Liver (tissue), 9 donors: ENCODE data around the gene EVI5. TPM values are rescaled to one million over a fixed set of nuclear protein-coding genes. Genes with fewer than 3 reads are reported as not detected.
"Not testable (repeated sequence)": the region's sequence is repeated elsewhere in the genome, so short reads cannot be mapped to it uniquely, and the experiment has no call there.

Experiments used
- DNase-seq: peaks from one replicate; pipeline ENCODE4 v3.0.0-alpha.2; 2017; ENCODE audit warnings: low spot score
- H3K27ac ChIP-seq, 2 donors: one replicate each; pipeline ENCODE4 v1.7.0; 2013; ENCODE audit warnings: inconsistent platforms in 2 of 2, low read length in 2 of 2, control low read depth in 1 of 2, low read depth in 1 of 2, mild to moderate bottlenecking in 1 of 2
- H3K27me3 ChIP-seq, 4 donors: one replicate each; pipeline versions ENCODE4 v1.6.1 to v1.7.0; 2013; ENCODE audit warnings: low read length in 3 of 4, inconsistent platforms in 1 of 4, mild to moderate bottlenecking in 1 of 4, moderate library complexity in 1 of 4; ENCODE audit not compliant: control insufficient read depth in 4 of 4, insufficient read depth in 4 of 4
- H3K36me3 ChIP-seq, 4 donors: one replicate each; pipeline versions ENCODE4 v1.6.1 to v1.7.0; 2013; ENCODE audit warnings: low read length in 3 of 4, mild to moderate bottlenecking in 3 of 4, low read depth in 1 of 4, moderate library complexity in 1 of 4; ENCODE audit not compliant: control insufficient read depth in 4 of 4, insufficient read depth in 3 of 4
- H3K4me1 ChIP-seq, 4 donors: one replicate each; pipeline versions ENCODE4 v1.6.1 to v1.7.0; 2013; ENCODE audit warnings: low read length in 3 of 4, mild to moderate bottlenecking in 3 of 4, moderate library complexity in 1 of 4; ENCODE audit not compliant: control insufficient read depth in 4 of 4, insufficient read depth in 4 of 4
- H3K4me3 ChIP-seq, 3 donors: one replicate each; pipeline versions ENCODE4 v1.6.1 to v1.7.0; 2013; ENCODE audit warnings: low read length in 3 of 3, control low read depth in 1 of 3, low read depth in 1 of 3, mild to moderate bottlenecking in 1 of 3
- H3K9ac ChIP-seq, 2 donors: one replicate each; pipeline ENCODE4 v1.7.0; 2013; ENCODE audit warnings: low read length in 2 of 2, mild to moderate bottlenecking in 2 of 2, moderate library complexity in 2 of 2, control low read depth in 1 of 2, low read depth in 1 of 2
- H3K9me3 ChIP-seq, 4 donors: one replicate each; pipeline versions ENCODE4 v1.6.1 to v1.7.0; 2013; ENCODE audit warnings: low read length in 3 of 4; ENCODE audit not compliant: control insufficient read depth in 4 of 4
- EGR1 ChIP-seq, 2 donors: IDR thresholded peaks; 2 replicates each; pipeline ENCODE4 v1.6.1; 2016 to 2018; ENCODE audit warnings: antibody characterized with exemption in 2 of 2, low read depth in 2 of 2
- FOXA2 ChIP-seq: IDR thresholded peaks from 2 replicates; pipeline ENCODE4 v1.6.1; 2016; ENCODE audit warnings: antibody characterized with exemption
- HNF4A ChIP-seq, 2 donors: conservative IDR thresholded peaks; 2 replicates each; pipeline ENCODE4 v1.6.1; 2016; ENCODE audit warnings: antibody characterized with exemption in 2 of 2, mild to moderate bottlenecking in 2 of 2
- MAX ChIP-seq: IDR thresholded peaks from 2 replicates; pipeline ENCODE4 v1.6.1; 2016; ENCODE audit warnings: antibody characterized with exemption
- NR2F2 ChIP-seq: IDR thresholded peaks from 2 replicates; pipeline ENCODE4 v1.6.1; 2016; ENCODE audit warnings: antibody characterized with exemption
- RAD21 ChIP-seq, 2 donors: IDR thresholded peaks; 2 replicates each; pipeline ENCODE4 v1.6.1; 2016; ENCODE audit warnings: antibody characterized with exemption in 2 of 2, mild to moderate bottlenecking in 2 of 2
- REST ChIP-seq: IDR thresholded peaks from 2 replicates; pipeline ENCODE4 v1.6.1; 2016; ENCODE audit warnings: antibody characterized with exemption, mild to moderate bottlenecking
- RXRA ChIP-seq, 2 donors: IDR thresholded peaks; 2 replicates each; pipeline ENCODE4 v1.6.1; 2017 to 2018; ENCODE audit warnings: antibody characterized with exemption in 2 of 2, mild to moderate bottlenecking in 1 of 2
- TAF1 ChIP-seq: conservative IDR thresholded peaks from 2 replicates; pipeline ENCODE4 v1.6.1; 2016; ENCODE audit warnings: antibody characterized with exemption, mild to moderate bottlenecking
- ZBTB33 ChIP-seq: IDR thresholded peaks from 2 replicates; pipeline ENCODE4 v1.6.1; 2016; ENCODE audit warnings: antibody characterized with exemption
- WGBS: extraction: QIAGEN DNeasy Blood & Tissue Kit; methylation state at CpG from one replicate; pipeline ENCODE4 v1.1.7; 2013; 5-methylcytosine and 5-hydroxymethylcytosine counted together
- polyA plus RNA-seq, 2 donors: library from polyadenylated mRNA; stranded (reverse) in 1 of 2; unstranded in 1 of 2; fragments of 200-250 nt in 1 of 2; fragments of >200 nt in 1 of 2; fragmentation: Nextera tagmentation in 1 of 2; extraction: Ambion mirVana in 1 of 2; gene quantifications; one replicate each; pipeline versions ENCODE4 v1.2.1 to v1.2.3, GENCODE V29; 2013 to 2015
- total RNA-seq, 2 donors: library from RNA; depleted of rRNA; stranded (reverse); fragments of >200 nt; gene quantifications; one replicate each; pipeline ENCODE4 v1.2.3, GENCODE V29; 2014
- donor health status: healthy.
- donor health status: healthy.
- donor health status: healthy.
- donor health status: healthy.
- donor health status: healthy.

EVI5 gene
- total and polyA plus RNA-seq, 4 donors: 4.0 to 35.9 (median 19.1) TPM

GRCh38 chr1:92585831-92586230 lies 199.1 kb downstream of the EVI5 start:
- TF ChIP-seq FOXA2: no peak
- no peak for TF ChIP-seq MAX
- no peaks in the 10 kb centered on the region for H3K4me1 ChIP-seq
- H3K27ac ChIP-seq: no peak overlapping the region
- H3K4me3 ChIP-seq: no peak overlapping the region
- DNase-seq: no peak
- no peaks in the 10 kb centered on the region for H3K27me3 ChIP-seq
- peaks cover 0 to 5% (median 2%) of the 10 kb centered on the region in 4 donors for H3K36me3 ChIP-seq
- no peaks in the 10 kb centered on the region for H3K9me3 ChIP-seq
- H3K9ac ChIP-seq: no peak overlapping the region

- H3K4me1 ChIP-seq, H3K9me3 ChIP-seq, H3K27me3 ChIP-seq, H3K9ac ChIP-seq, H3K36me3 ChIP-seq, H3K27ac ChIP-seq, H3K4me3 ChIP-seq, DNase-seq: not testable (repeated sequence)
- WGBS: 92% methylated on average over 5 of the region's 5 CpGs
Observed at GRCh38 chr1:92584810-92585209, 200.1 kb downstream of the EVI5 start.

- Histone ChIP-seq H3K4me1 (no peaks in the 10 kb centered on the region), H3K27me3 (no peaks in the 10 kb centered on the region), H3K4me3 (no peak overlapping the region), H3K27ac (no peak overlapping the region), H3K9me3 (no peaks in the 10 kb centered on the region), H3K36me3 (peaks cover 0 to 5% (median 2%) of the 10 kb centered on the region in 4 donors), H3K9ac (no peak overlapping the region)
- no peak for TF ChIP-seq RXRA (IDR thresholded peaks at IDR 0.05)
- no peak for TF ChIP-seq EGR1 (IDR thresholded peaks at IDR 0.05; ENCODE audit: low read depth in 2 of 2)
- TF ChIP-seq REST: no peak
- no peak for TF ChIP-seq FOXA2
- no peak for TF ChIP-seq NR2F2
- 83% methylated on average over 7 of the region's 7 CpGs for WGBS
- no peak for DNase-seq
Observed at GRCh38 chr1:92583821-92584760, 200.8 kb downstream of the EVI5 start.

- Histone ChIP-seq H3K9ac (no peak overlapping the region), H3K9me3 (no peaks in the 10 kb centered on the region), H3K27me3 (no peaks in the 10 kb centered on the region), H3K4me1 (no peaks in the 10 kb centered on the region), H3K27ac (no peak overlapping the region), H3K4me3 (no peak overlapping the region), H3K36me3 (peaks cover 0 to 6% (median 3%) of the 10 kb centered on the region in 4 donors)
- 83% methylated on average over 5 of the region's 5 CpGs for WGBS
- DNase-seq: no peak
- TF ChIP-seq ZBTB33 (no peak), TAF1 (no peak), NR2F2 (no peak), EGR1 (IDR thresholded peaks at IDR 0.05; ENCODE audit: low read depth in 2 of 2) (no peak), RXRA (IDR thresholded peaks at IDR 0.05) (no peak), HNF4A (conservative IDR thresholded peaks at IDR 0.05) (no peak), RAD21 (IDR thresholded peaks at IDR 0.05) (no peak), REST (no peak)
Observed at GRCh38 chr1:92577261-92577895, 207.5 kb downstream of the EVI5 start.
